GM19324 (cell line): ENCODE measurements around the gene PEDS1.
A peak's percentile ranks its signal among the peaks of the same experiment; 100 is the strongest.
"Not testable (repeated sequence)": the region's sequence is repeated elsewhere in the genome, so short reads cannot be mapped to it uniquely, and the experiment has no call there.

Experiments
- ATAC-seq: cut with Tn5 transposase; IDR thresholded peaks from one replicate; pipeline ENCODE4 v1.9.1; 2021; ENCODE audit warnings: mild to moderate bottlenecking, moderate library complexity; ENCODE audit not compliant: unreplicated experiment, low FRiP score

PEDS1 gene

GRCh38 chr20:50191065-50191543, 37.6 kb upstream of the PEDS1 start:
- ATAC-seq: peak; percentile 30

GRCh38 chr20:50190251-50191064, 36.9 kb upstream of the PEDS1 start, which contains the start of gene CEBPB:
Gene CEBPB (plus strand): TSS chr20:50190830. CDS start chr20:50191034, 204 bp downstream.
- peak; percentile 48 for ATAC-seq

GRCh38 chr20:50189681-50190250, 36.2 kb upstream of the PEDS1 start:
- ATAC-seq: no peak

- no peak for ATAC-seq
Measured at GRCh38 chr20:50188879-50189680, 35.6 kb upstream of the PEDS1 start.

GRCh38 chr20:50188287-50188688, 34.8 kb upstream of the PEDS1 start:
- no peak for ATAC-seq

GRCh38 chr20:50187403-50188051, 34.0 kb upstream of the PEDS1 start:
- no peak for ATAC-seq

GRCh38 chr20:50186987-50187402, 33.5 kb upstream of the PEDS1 start:
- no peak for ATAC-seq

- ATAC-seq: no peak
Measured at GRCh38 chr20:50186151-50186885, 32.8 kb upstream of the PEDS1 start.

- ATAC-seq: no peak
Measured at GRCh38 chr20:50185426-50185825, 31.9 kb upstream of the PEDS1 start.

GRCh38 chr20:50182346-50182745, 28.8 kb upstream of the PEDS1 start:
- no peak for ATAC-seq

- no peak for ATAC-seq
Measured at GRCh38 chr20:50181344-50181743, 27.8 kb upstream of the PEDS1 start.

- ATAC-seq: not testable (repeated sequence)
Measured at GRCh38 chr20:50178672-50179071, 25.1 kb upstream of the PEDS1 start.

- ATAC-seq: no peak
Measured at GRCh38 chr20:50175938-50176933, 22.7 kb upstream of the PEDS1 start.

GRCh38 chr20:50174456-50174855, 20.9 kb upstream of the PEDS1 start:
- no peak for ATAC-seq

- ATAC-seq: no peak
Measured at GRCh38 chr20:50172347-50173013, 19.0 kb upstream of the PEDS1 start.

- ATAC-seq: no peak
Measured at GRCh38 chr20:50170549-50171220, 17.2 kb upstream of the PEDS1 start.

- no peak for ATAC-seq
Measured at GRCh38 chr20:50169329-50169823, 15.9 kb upstream of the PEDS1 start.
